Astrocyte of the hippocampus (primary cell): ENCODE results near the gene STXBP4.
A peak's percentile ranks its signal among the peaks of the same experiment; 100 is the strongest.

Source experiments
- DNase-seq: peaks from one replicate; pipeline ENCODE4 v3.0.0; 2011; ENCODE audit warnings: low read depth, low spot score

Gene STXBP4

GRCh38 chr17:54969658-54970572 is 1.4 kb downstream of the STXBP4 start:
- no peak for DNase-seq

GRCh38 chr17:54971147-54971546 is 2.6 kb downstream of the STXBP4 start:
- no peak for DNase-seq

- no peak for DNase-seq
Observed at GRCh38 chr17:54971901-54972300, 3.3 kb downstream of the STXBP4 start.

- no peak for DNase-seq
Observed at GRCh38 chr17:54972406-54973138, 4.0 kb downstream of the STXBP4 start.

GRCh38 chr17:54974759-54975158 is 6.2 kb downstream of the STXBP4 start:
- DNase-seq = no peak

- no peak for DNase-seq
Observed at GRCh38 chr17:54976316-54976715, 7.8 kb downstream of the STXBP4 start.

GRCh38 chr17:54977744-54978143 is 9.2 kb downstream of the STXBP4 start:
- DNase-seq = no peak

GRCh38 chr17:54979657-54980056 is 11.1 kb downstream of the STXBP4 start:
- no peak for DNase-seq

- no peak for DNase-seq
Observed at GRCh38 chr17:54980375-54980774, 11.8 kb downstream of the STXBP4 start.

GRCh38 chr17:54982399-54982798 is 13.8 kb downstream of the STXBP4 start:
- DNase-seq = no peak

GRCh38 chr17:54983260-54983659 is 14.7 kb downstream of the STXBP4 start:
- no peak for DNase-seq

- no peak for DNase-seq
Observed at GRCh38 chr17:54985476-54985875, 16.9 kb downstream of the STXBP4 start.

- DNase-seq = no peak
Observed at GRCh38 chr17:54990118-54990517, 21.6 kb downstream of the STXBP4 start.

- no peak for DNase-seq
Observed at GRCh38 chr17:54991567-54991966, 23.0 kb downstream of the STXBP4 start.

GRCh38 chr17:54992797-54993639 is 24.5 kb downstream of the STXBP4 start:
- DNase-seq = peak; percentile 63

- no peak for DNase-seq
Observed at GRCh38 chr17:54996441-54996840, 27.9 kb downstream of the STXBP4 start.

GRCh38 chr17:55002458-55002857 is 33.9 kb downstream of the STXBP4 start:
- DNase-seq = no peak

- no peak for DNase-seq
Observed at GRCh38 chr17:55004484-55004883, 35.9 kb downstream of the STXBP4 start.

- DNase-seq = peak; percentile 17
Observed at GRCh38 chr17:55005520-55005919, 37.0 kb downstream of the STXBP4 start.

GRCh38 chr17:55023626-55024025 is 55.1 kb downstream of the STXBP4 start:
- DNase-seq = no peak

GRCh38 chr17:55037828-55038227 is 69.3 kb downstream of the STXBP4 start:
- peak; percentile 7 for DNase-seq

- DNase-seq = no peak
Observed at GRCh38 chr17:55038291-55038690, 69.7 kb downstream of the STXBP4 start.
